GM23248 (cell line): ENCODE data around the gene CFDP1. TPM values are rescaled to one million over a fixed set of nuclear protein-coding genes. Genes with fewer than 3 reads are reported as not detected.

Experiments
- DNase-seq: peaks from one replicate; pipeline ENCODE4 v3.0.0-alpha.2; 2015
- H2AFZ ChIP-seq: fragments of 200-600 bp; sonication (generic); 2 replicates; pipeline ENCODE4 v1.6.1; 2016; ENCODE audit warnings: antibody characterized with exemption
- H3F3A ChIP-seq: fragments of 200-600 bp; sonication (generic); 2 replicates; pipeline ENCODE4 v1.6.1; 2016; ENCODE audit warnings: mild to moderate bottlenecking, antibody characterized with exemption, mixed run types; ENCODE audit not compliant: insufficient read depth
- H3K27ac ChIP-seq: fragments of 200-600 bp; sonication (generic); 2 replicates; pipeline ENCODE4 v1.5.1; 2016; ENCODE audit warnings: mild to moderate bottlenecking
- H3K27me3 ChIP-seq: fragments of 200-600 bp; sonication (generic); replicated peaks from 2 replicates; pipeline ENCODE4 v1.6.1; 2016; ENCODE audit warnings: mild to moderate bottlenecking; ENCODE audit not compliant: insufficient read depth
- H3K36me3 ChIP-seq: fragments of 200-600 bp; sonication (generic); 2 replicates; pipeline ENCODE4 v1.6.1; 2016; ENCODE audit warnings: low read depth, mild to moderate bottlenecking
- H3K4me1 ChIP-seq: fragments of 200-600 bp; sonication (generic); 2 replicates; pipeline ENCODE4 v1.6.1; 2016; ENCODE audit warnings: mild to moderate bottlenecking; ENCODE audit not compliant: insufficient read depth
- H3K4me2 ChIP-seq: fragments of 200-600 bp; sonication (generic); one replicate; pipeline ENCODE4 v1.6.1; 2016; ENCODE audit warnings: mild to moderate bottlenecking; ENCODE audit not compliant: unreplicated experiment
- H3K4me3 ChIP-seq: fragments of 200-600 bp; sonication (generic); 2 replicates; pipeline ENCODE4 v1.5.1; 2016; ENCODE audit warnings: mild to moderate bottlenecking
- H3K79me2 ChIP-seq: fragments of 200-600 bp; sonication (generic); 2 replicates; pipeline ENCODE4 v1.6.1; 2016; ENCODE audit warnings: mild to moderate bottlenecking; ENCODE audit not compliant: insufficient read depth
- H3K9ac ChIP-seq: fragments of 200-600 bp; sonication (generic); 2 replicates; pipeline ENCODE4 v1.6.1; 2016; ENCODE audit warnings: mild to moderate bottlenecking
- H3K9me2 ChIP-seq: fragments of 200-600 bp; sonication (generic); 2 replicates; pipeline ENCODE4 v1.6.1; 2016; ENCODE audit warnings: mixed run types, mild to moderate bottlenecking, moderate library complexity; ENCODE audit not compliant: insufficient read depth
- H3K9me3 ChIP-seq: fragments of 200-600 bp; sonication (generic); one replicate; pipeline ENCODE4 v1.6.1; 2017; ENCODE audit warnings: low read depth
- H4K20me1 ChIP-seq: fragments of 200-600 bp; sonication (generic); 2 replicates; pipeline ENCODE4 v1.6.0; 2016; ENCODE audit not compliant: insufficient read depth
- EZH2 ChIP-seq: fragments of 200-600 bp; sonication (generic); IDR thresholded peaks from 2 replicates; pipeline ENCODE4 v1.6.1; 2018; ENCODE audit warnings: antibody characterized with exemption, mild to moderate bottlenecking; ENCODE audit not compliant: insufficient read depth, poor library complexity, severe bottlenecking
- EZH2phosphoT487 ChIP-seq: fragments of 200-600 bp; sonication (generic); IDR thresholded peaks from 2 replicates; pipeline ENCODE4 v1.6.1; 2018; ENCODE audit warnings: antibody characterized with exemption, moderate library complexity, mild to moderate bottlenecking, low read depth; ENCODE audit not compliant: insufficient read depth
- WGBS, 2 experiments: methylation state at CpG; one replicate each; pipeline ENCODE4 v1.1.6; 2015 to 2017; ENCODE audit warnings: low lambda C conversion rate in 2 of 2, low coverage in 1 of 2; ENCODE audit errors: missing lambda C conversion rate in 2 of 2; 5-methylcytosine and 5-hydroxymethylcytosine counted together
- in situ Hi-C: fragments of 300-500 bp; cut with MboI; formaldehyde crosslinking; loops from 2 replicates; pipeline ENCODE4 v1.15.0; 2020
- polyA plus RNA-seq: library from polyadenylated mRNA; unstranded; fragments of >200 nt; fragmentation: Nextera tagmentation; extraction: Ambion mirVana; gene quantifications from 2 replicates; pipeline ENCODE4 v1.2.1, GENCODE V29; 2016
- total RNA-seq: library from RNA; depleted of rRNA; stranded (reverse); fragments of >200 nt; shearing (Covaris generic); gene quantifications from 2 replicates; pipeline ENCODE4 v1.2.3, GENCODE V29; 2014

Gene CFDP1
- total and polyA plus RNA-seq, 2 experiments from 2014 or later, result 36.9 to 46.7 TPM

DNA sequence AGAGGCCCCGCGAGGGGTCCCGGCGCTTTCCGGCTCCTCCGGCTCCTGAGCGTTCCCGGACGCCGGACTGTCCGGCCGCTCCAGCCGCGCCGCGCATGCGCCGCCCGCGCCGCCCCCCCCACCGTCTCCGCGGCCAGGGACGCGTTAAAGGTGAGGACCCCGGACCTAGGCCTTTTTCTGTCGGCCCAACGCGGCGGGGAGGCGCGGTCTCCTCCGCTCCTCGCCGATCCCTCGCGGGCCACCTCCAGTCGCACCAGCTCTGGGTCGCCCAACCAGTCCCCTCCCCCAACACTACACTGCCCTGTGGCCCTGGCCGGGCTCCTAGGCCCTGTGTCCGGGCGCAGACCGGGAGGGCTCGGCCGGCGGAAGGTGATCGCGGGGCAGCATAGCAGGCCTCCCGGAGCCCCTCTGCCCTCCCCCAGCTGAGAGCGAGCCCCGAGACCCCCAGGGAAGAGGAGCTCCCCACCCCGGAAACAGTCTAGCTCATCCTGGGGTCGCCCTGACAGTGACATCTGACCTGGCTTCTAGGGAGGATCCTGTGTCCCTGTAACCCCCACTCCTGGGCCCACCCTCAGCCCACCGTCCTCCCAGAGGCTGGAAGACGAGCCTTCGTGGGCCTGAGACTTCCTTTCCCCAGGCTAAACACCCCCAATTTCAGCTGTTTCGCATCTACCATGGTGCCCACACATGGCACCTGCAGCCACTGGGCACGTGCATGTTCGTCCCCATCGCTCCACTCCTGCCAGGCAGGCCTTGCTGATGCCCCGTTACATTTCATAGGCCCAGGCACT, 167.2 kb downstream of the CFDP1 start:
- no peaks in the 10 kb centered on the region for H3K27me3 ChIP-seq
- no peaks in the 10 kb centered on the region for H3K9me2 ChIP-seq
- peak overlapping the region; percentile 95 for H3K9ac ChIP-seq
- peak overlapping the region; percentile 76 for H3K4me3 ChIP-seq
- H2AFZ ChIP-seq, result peak overlapping the region; percentile 90
- in situ Hi-C loops, result no loop called here
- no peak for TF ChIP-seq EZH2phosphoT487
- no peak for TF ChIP-seq EZH2
- H4K20me1 ChIP-seq, result 0 out of 2 replicates have a peak, but pooled peaks cover 8% of the 10 kb centered on the region
- H3K4me2 ChIP-seq, result peak overlapping the region; percentile 86
- H3K9me3 ChIP-seq, result no peaks in the 10 kb centered on the region
- peaks cover 45% of the 10 kb centered on the region for H3K79me2 ChIP-seq
- H3F3A ChIP-seq, result peaks cover 20% of the 10 kb centered on the region; the same call in 1 of the 2 replicates
- peak; percentile 85 for DNase-seq
- no peaks in the 10 kb centered on the region for H3K36me3 ChIP-seq
- H3K4me1 ChIP-seq, result peaks cover 28% of the 10 kb centered on the region
- 9 to 11% methylated on average over 47 to 55 of the region's 62 CpGs for WGBS, 2 experiments
- peak overlapping the region; percentile 71; the same call in 1 of the 2 replicates for H3K27ac ChIP-seq

DNA sequence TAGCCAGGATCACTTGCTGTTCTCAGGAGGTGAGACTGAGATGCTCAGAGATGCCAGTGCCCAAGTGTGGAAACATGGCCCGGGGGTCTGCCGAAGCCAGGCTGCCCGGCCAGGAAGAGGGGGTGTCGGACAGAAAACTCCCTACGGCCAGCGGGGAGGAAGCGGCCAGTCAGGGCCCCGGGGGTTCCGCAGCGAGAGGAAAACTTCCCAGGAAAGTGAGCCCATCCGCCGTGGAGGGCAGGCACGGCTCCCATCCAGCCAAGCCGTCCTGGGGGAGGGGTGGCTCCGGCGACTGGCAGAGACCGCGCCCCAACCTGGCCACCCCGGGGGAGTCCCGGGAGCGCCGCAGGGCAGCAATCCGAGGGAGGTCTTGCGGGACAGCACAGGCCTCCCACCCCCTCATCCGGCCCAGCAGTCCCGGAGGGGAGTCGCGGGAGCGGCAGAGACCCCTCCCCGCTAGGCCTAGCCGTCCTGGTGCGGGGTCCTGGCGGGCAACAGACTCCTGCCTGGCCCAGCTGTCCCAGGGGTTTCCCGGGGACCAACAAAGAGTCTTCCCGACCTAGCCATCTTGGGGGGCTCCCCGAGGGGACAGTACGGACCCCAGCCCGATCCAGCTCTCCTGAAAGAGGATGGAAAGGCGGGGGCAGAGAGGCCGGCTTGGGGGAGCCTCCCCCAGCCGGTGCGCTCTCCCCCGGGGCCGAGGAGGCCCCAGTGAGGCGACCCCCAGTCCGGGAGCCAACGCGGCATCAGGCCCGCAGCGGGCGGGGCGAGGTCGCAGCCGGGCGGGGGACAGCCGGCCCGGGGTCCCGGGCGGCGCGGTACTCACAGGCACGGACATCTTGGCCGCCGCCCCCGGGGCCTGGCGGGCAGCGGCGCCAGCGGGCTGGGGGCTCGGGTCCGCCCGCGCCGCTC, 168.0 kb downstream of the CFDP1 start:
- Histone ChIP-seq H3K79me2 (peaks cover 53% of the 10 kb centered on the region), H4K20me1 (0 out of 2 replicates have a peak, but pooled peaks cover 8% of the 10 kb centered on the region), H3K9ac (peak overlapping the region; percentile 95), H3K36me3 (no peaks in the 10 kb centered on the region), H3K9me3 (no peaks in the 10 kb centered on the region), H2AFZ (no peak overlapping the region; the same call in 1 of the 2 replicates), H3K4me1 (peaks cover 28% of the 10 kb centered on the region), H3K27me3 (no peaks in the 10 kb centered on the region), H3K4me3 (peak overlapping the region; percentile 76), H3F3A (peaks cover 20% of the 10 kb centered on the region; the same call in 1 of the 2 replicates), H3K9me2 (no peaks in the 10 kb centered on the region), H3K27ac (peak overlapping the region; percentile 71), H3K4me2 (peak overlapping the region; percentile 87)
- in situ Hi-C loops, result no loop called here
- peak; percentile 68 for DNase-seq
- TF ChIP-seq EZH2phosphoT487, result no peak
- TF ChIP-seq EZH2, result no peak
- WGBS, 2 experiments, result 0 to 1% methylated on average over 40 to 52 of the region's 74 CpGs

DNA sequence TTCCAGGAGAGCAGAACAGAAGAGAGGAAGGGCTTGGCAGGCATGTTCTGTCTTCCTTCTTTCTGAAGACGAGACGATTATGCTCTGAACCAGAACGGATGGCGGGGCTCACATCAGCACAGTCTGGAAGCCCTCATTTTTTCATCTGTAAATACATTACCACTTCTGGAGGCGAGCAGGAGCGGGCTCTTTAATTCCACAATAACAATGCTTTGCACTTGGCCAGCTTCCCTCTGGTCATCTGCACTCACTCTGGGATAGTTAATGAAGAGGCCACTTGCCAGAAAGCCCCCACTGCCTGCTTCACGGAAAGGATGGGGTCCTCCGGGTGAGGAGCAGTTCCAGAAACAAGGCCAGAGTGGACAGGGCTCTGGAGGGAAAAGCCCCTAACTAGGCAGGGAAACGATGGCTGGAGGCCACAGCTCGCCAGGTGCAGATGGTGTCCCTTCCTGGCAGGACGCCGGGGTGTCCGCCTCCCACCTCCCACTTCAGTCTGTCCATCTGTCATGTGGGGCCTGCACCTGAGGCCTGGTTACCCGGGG, 168.8 kb downstream of the CFDP1 start:
- Histone ChIP-seq H3K9me2 (no peaks in the 10 kb centered on the region), H3K4me3 (peak overlapping the region; percentile 76), H2AFZ (no peak overlapping the region), H3K27me3 (no peaks in the 10 kb centered on the region), H3K9me3 (no peaks in the 10 kb centered on the region), H3F3A (peaks cover 20% of the 10 kb centered on the region; the same call in 1 of the 2 replicates), H3K9ac (peak overlapping the region; percentile 95), H3K36me3 (no peaks in the 10 kb centered on the region), H4K20me1 (0 out of 2 replicates have a peak, but pooled peaks cover 8% of the 10 kb centered on the region), H3K4me1 (peaks cover 28% of the 10 kb centered on the region), H3K79me2 (peaks cover 61% of the 10 kb centered on the region), H3K4me2 (peak overlapping the region; percentile 87), H3K27ac (peak overlapping the region; percentile 71)
- peak; percentile 69 for DNase-seq
- WGBS, 2 experiments, result 1 to 5% methylated on average over 14 of the region's 14 CpGs
- TF ChIP-seq EZH2phosphoT487 (no peak), EZH2 (no peak)
- in situ Hi-C loops, result no loop called here

DNA sequence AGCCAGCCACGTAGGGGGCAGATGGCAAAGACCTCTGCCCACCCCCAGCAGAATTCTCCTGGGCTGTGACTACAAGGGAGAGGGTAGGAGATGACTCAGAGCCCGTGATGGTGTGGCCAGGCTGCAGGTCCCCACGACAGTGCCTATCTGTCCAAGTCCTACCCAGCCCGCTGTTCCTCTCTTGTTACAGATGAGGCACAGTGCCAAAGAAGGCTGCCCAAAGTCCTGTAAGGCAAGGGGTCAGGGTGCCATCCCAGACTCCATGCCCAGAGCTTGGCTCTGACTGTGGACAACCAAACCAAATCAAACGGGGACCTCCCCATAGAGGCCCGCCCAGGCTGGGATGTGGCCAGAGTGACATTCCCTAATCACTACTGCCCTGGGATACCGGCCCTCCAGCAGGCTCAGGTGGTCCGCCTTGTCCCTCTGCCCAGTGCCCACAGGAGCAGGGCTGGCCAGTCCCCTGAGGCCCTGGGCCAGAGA, 169.3 kb downstream of the CFDP1 start:
- WGBS, 2 experiments, result 2% methylated on average over 8 of the region's 8 CpGs
- peaks cover 20% of the 10 kb centered on the region; the same call in 1 of the 2 replicates for H3F3A ChIP-seq
- H3K4me2 ChIP-seq, result peak overlapping the region; percentile 87
- peak overlapping the region; percentile 95 for H3K9ac ChIP-seq
- peaks cover 66% of the 10 kb centered on the region for H3K79me2 ChIP-seq
- no peak overlapping the region for H2AFZ ChIP-seq
- in situ Hi-C loops, result no loop called here
- H3K27me3 ChIP-seq, result no peaks in the 10 kb centered on the region
- no peaks in the 10 kb centered on the region for H3K9me3 ChIP-seq
- H3K36me3 ChIP-seq, result no peaks in the 10 kb centered on the region
- H3K4me1 ChIP-seq, result peaks cover 28% of the 10 kb centered on the region
- peak; percentile 75 for DNase-seq
- H3K4me3 ChIP-seq, result peak overlapping the region; percentile 76
- TF ChIP-seq EZH2phosphoT487 (no peak), EZH2 (no peak)
- no peaks in the 10 kb centered on the region for H3K9me2 ChIP-seq
- H4K20me1 ChIP-seq, result peaks cover 11% of the 10 kb centered on the region; the same call in 1 of the 2 replicates
- H3K27ac ChIP-seq, result peak overlapping the region; percentile 71
